ENCODE data around the gene DUSP11. TPM values are rescaled to one million over a fixed set of nuclear protein-coding genes. Genes with fewer than 3 reads are reported as not detected.
A peak's percentile ranks its signal among the peaks of the same experiment; 100 is the strongest.

The DUSP11 gene
- total and polyA plus RNA-seq, 2 of the 13 experiments (the other 11 are each of a cell fraction or from before 2014, with no cell fraction given), result 30.5 to 36.2 TPM

DNA sequence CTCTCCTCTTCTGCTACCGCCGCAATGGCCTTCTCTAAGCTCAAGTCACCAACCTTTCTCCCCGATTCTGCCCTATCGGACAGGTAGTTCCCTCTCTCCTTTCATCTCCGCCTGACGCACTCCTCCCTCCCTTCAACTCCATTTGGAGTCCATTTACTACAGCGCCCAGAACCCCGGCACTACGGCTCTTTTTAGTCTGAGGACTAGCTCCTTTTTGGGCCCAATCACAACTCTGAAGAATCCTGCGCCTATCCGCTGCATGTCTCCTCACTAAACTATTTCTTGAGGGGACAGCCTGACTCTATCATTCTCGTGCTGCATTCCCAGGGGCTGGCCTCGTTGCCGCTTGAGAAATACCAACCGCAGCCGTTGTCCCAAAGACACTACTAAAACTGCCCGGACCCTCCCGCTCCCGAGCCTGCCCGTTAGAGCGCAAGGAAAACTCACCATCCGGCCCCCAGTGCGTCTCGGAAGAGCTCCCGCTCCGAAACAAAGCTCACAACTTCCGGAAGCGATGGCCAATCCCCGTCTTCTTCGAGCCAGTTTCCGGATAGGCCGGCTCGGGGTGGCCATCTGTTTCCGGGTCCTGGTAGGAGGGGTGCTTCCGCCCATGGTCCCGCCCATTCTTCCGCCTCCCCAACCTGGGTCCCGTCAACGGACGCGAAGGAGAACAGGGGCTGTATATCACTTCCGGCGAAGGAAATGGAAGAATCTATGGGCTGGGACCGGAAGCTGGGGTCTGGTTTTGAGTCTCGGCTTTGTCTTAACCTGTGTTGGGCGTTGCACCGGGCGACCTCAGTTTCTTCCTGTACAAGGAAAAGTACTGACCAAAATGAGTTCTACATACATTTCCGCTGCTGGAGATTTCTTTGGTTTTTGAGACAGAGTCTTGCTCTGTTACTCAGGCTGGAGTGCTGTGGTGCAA lies 42.8 kb downstream of the DUSP11 start, which contains the start of gene TPRKB (continued):
- TF ChIP-seq SKI (IDR thresholded peaks at IDR 0.05; ENCODE audit: partially characterized antibody), result no peak
- peak; percentile 98 for TF ChIP-seq ZNF335 (CRISPR knock-in tag; IDR thresholded peaks at IDR 0.05)
- peak; percentile 29; the same call in 1 of the 2 replicates for TF ChIP-seq ZNF224 (CRISPR knock-in tag; IDR thresholded peaks at IDR 0.05)
- no peak for TF ChIP-seq MED8 (CRISPR knock-in tag; IDR thresholded peaks at IDR 0.05; ENCODE audit: insufficient replicate concordance)
- peak; percentile 66; the same call in 1 of the 2 replicates for TF ChIP-seq ZNF503 (CRISPR knock-in tag; IDR thresholded peaks at IDR 0.05)
- TF ChIP-seq REPIN1 (CRISPR knock-in tag; IDR thresholded peaks at IDR 0.05; ENCODE audit: borderline replicate concordance, low read depth), result peak; percentile 87
- TF ChIP-seq ZNF570 (CRISPR knock-in tag; IDR thresholded peaks at IDR 0.05; ENCODE audit: borderline replicate concordance), result no peak
- TF ChIP-seq, protein P1, sequence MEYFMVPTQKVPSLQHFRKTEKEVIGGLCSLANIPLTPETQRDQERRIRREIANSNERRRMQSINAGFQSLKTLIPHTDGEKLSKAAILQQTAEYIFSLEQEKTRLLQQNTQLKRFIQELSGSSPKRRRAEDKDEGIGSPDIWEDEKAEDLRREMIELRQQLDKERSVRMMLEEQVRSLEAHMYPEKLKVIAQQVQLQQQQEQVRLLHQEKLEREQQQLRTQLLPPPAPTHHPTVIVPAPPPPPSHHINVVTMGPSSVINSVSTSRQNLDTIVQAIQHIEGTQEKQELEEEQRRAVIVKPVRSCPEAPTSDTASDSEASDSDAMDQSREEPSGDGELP (IDR thresholded peaks at IDR 0.05; ENCODE audit: borderline replicate concordance, low read depth), result peak; percentile 94
- TF ChIP-seq PRDM15 (CRISPR knock-in tag; IDR thresholded peaks at IDR 0.05), result 0 out of 2 replicates have a peak, but pooled peaks have one; percentile 21
- TF ChIP-seq ZNF343 (CRISPR knock-in tag; IDR thresholded peaks at IDR 0.05), result peak; percentile 61; the same call in 1 of the 2 replicates
- TF ChIP-seq TEAD3 (CRISPR knock-in tag; optimal IDR thresholded peaks at IDR 0.05; ENCODE audit: borderline replicate concordance), result peak; percentile 61
- peak; percentile 14; the same call in 1 of the 2 replicates for TF ChIP-seq ZNF292 (CRISPR knock-in tag; IDR thresholded peaks at IDR 0.05; ENCODE audit: borderline replicate concordance, low read depth)
- peak; percentile 64 for TF ChIP-seq RBFOX2 (IDR thresholded peaks at IDR 0.05; ENCODE audit: low read depth, low read length)
- 0 out of 2 replicates have a peak, but pooled peaks have one; percentile 19 for TF ChIP-seq SIX4 (CRISPR knock-in tag; IDR thresholded peaks at IDR 0.05)
- TF ChIP-seq TFE3 (CRISPR knock-in tag; IDR thresholded peaks at IDR 0.05), result peak; percentile 59
- peak; percentile 82; the same call in 1 of the 2 replicates for TF ChIP-seq ZMYM2 (CRISPR knock-in tag; IDR thresholded peaks at IDR 0.05)
- 0 out of 2 replicates have a peak, but pooled peaks have one; percentile 30 for TF ChIP-seq ARHGAP35 (CRISPR knock-in tag; IDR thresholded peaks at IDR 0.05; ENCODE audit: borderline replicate concordance)
- peak; percentile 61 for TF ChIP-seq MXD1 (CRISPR knock-in tag; IDR thresholded peaks at IDR 0.05)
- TF ChIP-seq YEATS4 (CRISPR knock-in tag; IDR thresholded peaks at IDR 0.05; ENCODE audit: borderline replicate concordance), result peak; percentile 67
- 0 out of 2 replicates have a peak, but pooled peaks have one; percentile 57 for TF ChIP-seq RELA (CRISPR knock-in tag; IDR thresholded peaks at IDR 0.05)
